GM19463 (cell line): ENCODE results near the gene CXorf65.

Source experiments
- ATAC-seq: cut with Tn5 transposase; IDR thresholded peaks from one replicate; pipeline ENCODE4 v1.9.1; 2021; ENCODE audit warnings: mild to moderate bottlenecking, moderate library complexity; ENCODE audit not compliant: unreplicated experiment

CXorf65 gene

DNA sequence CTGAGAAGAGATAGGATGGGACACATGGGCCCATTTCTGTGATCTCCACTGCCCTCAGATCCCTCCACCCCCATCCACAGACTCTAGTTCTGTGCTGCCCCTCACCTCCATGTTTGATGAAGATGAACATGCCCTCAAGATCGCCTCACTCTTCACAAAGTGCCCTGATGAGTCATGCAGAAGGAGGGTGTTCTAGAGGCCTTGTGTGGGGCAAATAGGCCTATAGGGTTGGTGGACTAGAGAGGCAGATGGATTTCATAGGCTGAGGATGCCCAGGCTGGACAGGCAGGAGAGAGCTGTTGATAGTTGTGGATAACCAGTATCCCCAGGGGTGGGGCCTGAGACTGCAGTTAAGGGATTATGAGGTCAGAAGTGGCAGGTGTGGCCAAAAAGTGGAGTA is at the start of gene CXorf65:
CXorf65 (minus strand) TSS at position 314 of the 400 bp plus-strand sequence; CDS start at position 130, 184 bp downstream.
- no peak for ATAC-seq

DNA sequence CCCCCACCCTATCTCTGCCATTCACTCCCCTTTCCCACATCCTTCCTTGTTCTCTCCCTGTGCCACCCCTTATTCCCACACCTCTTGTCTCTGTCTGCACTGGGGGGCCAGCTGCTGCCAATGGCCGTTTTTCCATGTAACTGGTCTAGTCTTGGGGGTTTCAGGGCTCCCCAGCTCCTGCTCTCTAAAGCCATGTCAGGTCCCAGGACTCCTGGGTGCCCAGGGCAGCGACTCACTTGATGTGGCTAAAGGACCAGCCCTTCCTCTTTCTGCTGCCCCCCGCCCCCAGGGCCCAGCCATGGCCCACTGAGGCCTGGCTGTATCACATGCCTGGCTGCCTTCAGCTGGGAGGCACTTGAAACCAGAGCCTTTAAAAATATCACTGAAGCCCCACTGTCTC is 48.1 kb upstream of the CXorf65 start:
- no peak for ATAC-seq

DNA sequence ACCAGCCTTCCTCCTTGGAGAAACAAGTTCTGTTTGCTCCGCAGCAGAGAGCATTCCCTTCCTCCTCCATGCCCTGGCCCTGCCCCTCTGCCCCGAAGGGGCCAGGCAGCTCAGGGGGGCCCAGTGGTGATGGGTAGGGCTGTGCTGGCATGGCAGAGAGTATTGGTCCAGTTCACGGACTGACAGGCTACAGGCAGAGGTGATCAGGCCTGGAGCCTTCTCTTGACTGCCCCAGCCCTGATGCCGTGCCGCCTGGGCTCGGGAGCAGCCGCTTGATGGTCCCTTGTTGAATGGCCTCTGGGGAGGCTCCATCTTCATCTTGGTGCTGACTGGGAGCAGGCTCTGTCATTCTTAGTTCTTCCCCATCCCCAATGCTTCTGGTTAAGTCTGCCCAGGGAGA is 47.7 kb upstream of the CXorf65 start:
- no peak for ATAC-seq

DNA sequence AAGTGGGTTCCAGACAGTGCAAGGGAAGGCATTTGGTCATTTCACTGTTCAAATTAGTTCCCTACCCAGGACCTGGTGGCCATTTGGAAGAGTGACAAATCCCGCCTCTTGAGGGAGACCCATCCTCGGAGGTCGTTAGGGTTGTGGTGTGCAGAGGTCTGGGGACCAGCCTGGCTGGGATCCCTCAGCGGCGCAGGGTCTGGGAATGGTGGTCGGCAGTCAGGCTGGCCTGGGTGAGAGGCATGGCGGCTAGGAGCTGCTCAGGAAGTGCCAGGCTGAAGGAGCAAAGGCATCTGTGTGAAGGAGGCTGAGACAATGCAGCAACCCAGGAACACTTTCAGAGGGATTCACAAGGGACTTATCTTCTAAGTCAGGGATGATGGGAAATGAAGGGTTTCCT is 44.8 kb upstream of the CXorf65 start:
- ATAC-seq, result no peak

DNA sequence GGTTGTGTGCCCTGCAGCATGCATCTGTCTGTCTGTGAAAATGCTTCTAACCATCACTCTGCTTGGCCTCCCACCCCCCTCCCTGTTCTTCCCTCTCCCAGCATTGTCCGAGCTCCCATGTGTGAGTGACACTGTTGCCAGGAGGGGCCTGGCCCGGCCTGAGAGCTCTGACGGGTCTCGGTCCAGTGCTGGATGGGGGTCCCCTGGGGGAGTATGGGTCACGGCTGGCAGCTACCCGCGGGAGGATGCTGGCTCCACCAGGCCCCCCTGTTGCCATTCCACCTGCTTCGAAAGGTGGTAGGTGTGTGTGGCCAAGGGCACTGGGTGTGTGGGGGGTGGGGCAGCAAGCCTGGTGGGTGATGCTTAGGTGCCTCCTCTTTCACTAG is 41.7 kb upstream of the CXorf65 start:
- no peak for ATAC-seq

DNA sequence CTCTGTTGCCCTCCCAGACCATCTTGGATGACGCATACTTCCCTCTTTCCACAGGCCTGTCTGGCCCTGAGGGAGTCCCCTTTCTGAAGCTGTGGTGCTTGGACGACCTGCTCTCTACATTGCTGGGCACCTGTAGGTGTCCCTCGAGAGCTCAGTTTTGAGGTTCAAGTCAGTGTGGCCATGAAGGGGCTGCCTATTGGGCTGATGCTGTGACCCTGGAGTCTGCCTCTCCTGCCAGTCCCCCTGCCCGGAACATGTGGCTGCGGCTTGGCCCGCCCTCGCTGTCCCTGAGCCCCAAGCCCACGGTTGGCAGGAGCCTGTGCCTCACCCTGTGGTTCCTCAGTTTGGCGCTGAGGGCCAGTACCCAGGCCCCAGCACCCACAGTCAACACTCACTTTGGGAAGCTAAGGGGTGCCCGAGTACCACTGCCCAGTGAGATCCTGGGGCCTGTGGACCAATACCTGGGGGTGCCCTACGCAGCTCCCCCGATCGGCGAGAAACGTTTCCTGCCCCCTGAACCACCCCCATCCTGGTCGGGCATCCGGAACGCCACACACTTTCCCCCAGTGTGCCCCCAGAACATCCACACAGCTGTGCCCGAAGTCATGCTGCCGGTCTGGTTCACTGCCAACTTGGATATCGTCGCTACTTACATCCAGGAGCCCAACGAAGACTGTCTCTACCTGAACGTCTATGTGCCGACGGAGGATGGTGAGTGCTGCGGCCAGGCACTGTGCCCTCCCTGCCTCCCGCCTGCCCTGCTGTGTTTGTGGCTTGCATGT is 41.1 kb upstream of the CXorf65 start:
- ATAC-seq, result no peak

DNA sequence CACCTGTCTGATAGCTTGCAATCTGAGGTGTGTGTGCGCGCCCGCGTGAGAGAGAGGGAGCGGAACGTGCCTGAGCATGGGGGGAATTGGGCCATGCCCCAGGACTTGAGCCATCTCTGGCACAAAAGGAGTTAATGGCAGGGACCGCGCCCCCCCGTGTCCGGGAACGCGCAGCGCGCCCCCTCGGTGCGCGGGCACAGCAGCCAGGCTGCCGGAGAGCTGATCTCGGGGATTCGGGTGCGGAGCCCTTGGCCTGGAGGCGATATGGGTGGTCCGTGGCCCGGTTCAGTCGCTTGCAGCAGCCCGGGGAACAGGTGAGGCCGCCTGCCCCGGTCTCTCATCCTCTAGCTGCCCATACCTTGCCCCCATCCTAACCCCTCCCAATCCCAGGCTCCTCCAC is 38.1 kb upstream of the CXorf65 start, which contains the start of gene NLGN3:
NLGN3 (plus strand) TSS at position 191 of the 400 bp plus-strand sequence. CDS start 2,909 bp downstream, outside the sequence.
- ATAC-seq, result no peak

DNA sequence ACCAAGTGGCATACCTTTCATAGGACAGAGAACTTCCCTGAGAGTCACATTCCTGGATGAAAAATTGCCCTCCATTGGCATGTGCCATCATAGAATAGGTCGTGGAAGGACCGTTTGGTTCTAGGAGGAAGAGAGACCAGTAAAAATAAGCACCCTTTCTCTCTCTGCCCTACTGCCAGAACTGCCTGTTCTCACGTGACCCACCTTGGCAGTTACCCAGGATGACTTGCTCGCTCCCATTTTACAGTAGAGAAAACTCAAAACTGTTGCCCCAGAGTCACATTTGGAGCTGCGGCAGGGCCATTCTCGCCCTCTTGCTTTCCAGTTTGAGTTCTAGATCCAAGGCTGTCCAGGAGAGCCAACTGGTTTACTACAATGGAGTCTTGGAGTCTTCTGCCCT is 37.0 kb upstream of the CXorf65 start:
- ATAC-seq, result no peak

DNA sequence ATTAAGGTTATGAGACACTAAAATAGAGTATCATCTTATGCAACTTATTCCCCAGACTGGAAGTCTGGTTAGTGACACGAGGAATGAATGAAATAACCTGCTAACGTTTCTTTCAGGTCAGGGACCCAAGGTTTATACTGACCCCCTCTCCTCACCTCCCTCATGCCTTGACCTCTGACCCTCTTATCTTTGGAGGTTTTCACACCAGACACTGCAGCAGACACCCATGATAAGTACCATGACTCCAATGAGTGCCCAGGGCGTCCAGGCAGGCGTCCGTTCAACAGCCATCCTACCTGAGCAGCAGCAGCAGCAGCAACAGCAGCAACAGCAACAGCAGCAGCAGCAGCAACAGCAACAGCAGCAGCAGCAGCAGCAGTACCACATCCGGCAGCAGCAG is 33.9 kb upstream of the CXorf65 start:
- no peak for ATAC-seq

DNA sequence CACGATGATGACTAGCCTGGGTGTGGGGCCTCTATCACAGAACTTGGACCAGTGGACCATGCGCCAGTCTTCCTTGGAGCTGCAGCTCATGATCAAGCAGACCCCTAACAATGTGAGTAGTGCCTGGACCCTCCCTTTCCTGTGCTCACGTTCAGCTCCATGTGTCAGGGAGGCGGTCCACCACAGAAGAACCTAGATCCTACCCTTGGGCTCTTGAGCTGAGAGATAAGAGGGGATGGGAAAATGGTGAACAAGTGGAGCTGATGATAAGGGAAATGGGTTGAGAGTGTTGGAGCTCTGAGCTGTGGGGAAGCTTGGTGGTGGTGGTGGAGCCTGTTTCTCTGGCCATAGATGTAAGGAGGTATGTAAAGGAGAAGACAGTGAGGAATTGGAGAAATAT is 25.0 kb upstream of the CXorf65 start:
- ATAC-seq, result no peak

DNA sequence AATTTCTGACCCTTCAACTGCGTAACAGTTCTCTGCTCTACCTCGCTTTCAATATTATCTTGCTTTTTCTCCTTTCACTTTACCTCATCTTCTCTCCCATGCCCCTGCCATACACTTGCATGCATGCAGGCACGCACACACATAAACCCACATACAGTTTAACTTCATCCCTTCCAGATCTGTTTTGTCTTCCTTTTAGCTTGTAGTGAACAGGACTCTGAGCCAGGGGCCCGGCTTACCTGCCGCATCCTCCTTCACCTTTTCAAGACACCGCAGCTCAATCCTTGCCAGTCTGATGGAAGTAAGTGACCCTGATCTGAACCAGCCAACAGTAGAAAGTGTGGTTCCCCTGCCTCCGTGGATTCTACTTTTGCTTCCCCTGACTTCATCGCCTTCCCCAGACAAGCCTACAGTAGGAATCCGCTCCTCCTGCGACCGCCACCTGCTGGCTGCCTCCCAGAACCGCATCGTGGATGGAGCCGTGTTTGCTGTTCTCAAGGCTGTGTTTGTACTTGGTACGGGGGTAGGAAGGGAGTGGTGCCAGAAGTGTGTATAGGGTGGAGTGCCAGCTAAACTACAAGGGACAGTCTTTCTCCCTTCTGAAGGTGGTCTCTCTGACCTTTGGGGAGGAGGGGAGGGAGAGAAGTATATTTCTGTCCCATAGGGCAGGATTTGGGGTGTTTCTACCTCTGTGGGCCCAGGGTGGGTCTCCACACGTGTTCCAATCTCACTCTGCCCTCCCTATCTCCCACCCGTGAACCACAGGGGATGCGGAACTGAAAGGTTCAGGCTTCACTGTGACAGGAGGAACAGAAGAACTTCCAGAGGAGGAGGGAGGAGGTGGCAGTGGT is 22.6 kb upstream of the CXorf65 start:
- ATAC-seq, result peak; percentile 87

DNA sequence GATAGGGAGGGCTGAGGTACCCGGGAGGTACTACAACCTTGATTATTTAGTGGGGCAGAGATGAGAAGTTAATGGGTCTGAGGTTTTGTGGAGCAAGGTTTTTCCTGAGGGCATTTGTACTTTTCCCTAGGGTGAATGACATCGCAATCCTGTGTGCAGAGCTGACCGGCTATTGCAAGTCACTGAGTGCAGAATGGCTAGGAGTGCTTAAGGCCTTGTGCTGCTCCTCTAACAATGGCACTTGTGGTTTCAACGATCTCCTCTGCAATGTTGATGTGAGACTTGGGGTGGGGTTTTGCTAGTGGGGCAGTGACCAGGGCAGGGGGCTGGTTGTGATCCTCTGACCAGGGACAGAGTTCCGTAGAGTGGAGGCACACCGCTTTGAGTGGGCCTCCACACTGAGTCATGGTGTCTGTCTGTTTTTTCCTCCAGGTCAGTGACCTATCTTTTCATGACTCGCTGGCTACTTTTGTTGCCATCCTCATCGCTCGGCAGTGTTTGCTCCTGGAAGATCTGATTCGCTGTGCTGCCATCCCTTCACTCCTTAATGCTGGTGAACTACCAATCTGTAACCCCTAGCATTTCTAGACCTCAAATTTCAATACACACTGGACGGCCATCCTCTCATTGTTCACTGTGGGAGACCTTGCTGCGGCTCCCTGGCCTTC is 21.8 kb upstream of the CXorf65 start:
- ATAC-seq, result no peak

DNA sequence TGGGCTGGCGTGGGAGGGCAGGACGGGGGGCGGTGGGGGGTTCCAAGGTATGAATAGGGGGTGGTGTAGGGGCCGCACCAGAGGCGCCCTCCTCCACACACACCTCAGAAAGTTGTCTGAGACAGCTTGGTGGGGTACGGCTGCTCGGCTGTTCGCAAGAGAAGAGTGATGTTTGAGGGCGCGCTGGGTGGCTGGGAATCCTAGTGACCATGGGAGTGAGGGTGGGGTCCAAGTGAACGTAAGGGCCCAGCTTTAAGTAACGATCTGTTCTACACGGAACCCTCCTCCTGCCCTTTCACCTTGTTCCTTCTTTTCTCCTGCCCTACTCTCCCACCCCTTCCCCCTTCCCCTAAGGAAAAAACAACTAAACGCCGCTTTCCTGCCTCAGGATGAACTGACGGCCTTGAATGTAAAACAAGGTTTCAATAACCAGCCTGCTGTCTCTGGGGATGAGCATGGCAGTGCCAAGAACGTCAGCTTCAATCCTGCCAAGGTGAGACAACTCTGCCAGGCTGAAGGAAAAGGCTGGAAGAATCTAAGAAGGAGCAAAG is 12.5 kb upstream of the CXorf65 start:
- no peak for ATAC-seq

DNA sequence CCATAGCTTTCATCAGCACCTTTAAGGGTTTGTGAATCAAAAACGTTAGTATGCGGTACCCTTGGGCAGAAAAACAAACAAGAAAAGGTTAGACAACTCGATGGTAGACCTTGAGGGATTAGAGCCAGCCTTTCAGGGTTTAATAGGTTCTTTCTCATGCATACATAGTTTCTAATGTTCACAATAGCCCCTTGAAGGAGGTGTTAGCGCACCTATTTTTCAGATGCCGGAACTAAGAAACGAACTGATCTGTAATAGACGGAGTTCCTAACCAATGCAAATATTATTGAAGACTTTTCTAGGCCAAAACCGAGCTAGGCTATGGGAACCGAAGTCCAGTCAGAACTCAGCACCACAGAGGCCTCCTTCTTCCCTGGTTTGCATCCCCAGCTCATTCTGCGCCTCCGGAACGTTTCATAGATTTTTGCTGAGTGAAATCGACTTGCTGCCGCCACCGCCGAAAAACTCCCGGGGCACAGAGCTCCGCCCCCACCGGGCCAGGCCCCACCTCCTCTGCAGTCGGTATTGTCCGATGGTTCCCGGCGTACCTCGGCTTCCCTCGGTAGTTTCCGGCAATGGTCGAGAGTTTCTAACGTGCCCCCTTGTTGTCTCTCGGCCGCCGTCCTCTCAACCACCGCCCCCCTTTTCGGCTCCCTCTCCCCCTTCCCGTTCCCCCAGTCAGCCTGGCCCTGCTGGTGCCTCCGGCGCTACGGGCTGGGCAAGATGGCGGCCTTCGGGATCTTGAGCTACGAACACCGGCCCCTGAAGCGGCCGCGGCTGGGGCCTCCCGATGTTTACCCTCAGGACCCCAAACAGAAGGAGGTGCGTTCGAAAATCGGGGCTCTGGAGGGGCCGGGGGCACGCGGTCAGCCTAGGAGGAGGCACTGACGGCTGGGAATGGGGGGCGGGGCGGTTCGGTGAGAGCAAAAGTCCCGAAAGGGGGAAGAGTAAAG is 11.8 kb upstream of the CXorf65 start, which contains the start of gene MED12:
MED12 (plus strand) TSS at position 565 of the 953 bp plus-strand sequence; CDS start at position 724, 159 bp downstream.
- peak; percentile 90 for ATAC-seq

DNA sequence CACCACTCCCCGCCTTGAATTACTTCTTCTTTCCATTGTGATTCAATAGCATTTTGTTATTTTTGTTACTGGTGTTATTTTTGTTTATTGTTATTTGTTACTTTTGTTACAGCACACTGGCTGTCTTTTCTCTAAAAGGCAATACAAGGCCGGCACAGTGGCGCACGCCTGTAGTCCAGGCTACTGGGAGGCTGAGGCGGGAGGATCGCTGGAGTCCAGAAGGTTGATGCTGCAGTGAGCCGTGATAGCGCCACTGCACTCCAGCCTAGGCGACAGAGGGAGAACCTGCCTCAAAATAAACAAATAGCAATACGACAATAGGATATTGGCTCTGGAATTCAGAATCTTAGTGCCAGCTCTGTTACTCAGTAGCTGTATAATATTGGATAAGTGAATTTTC is 10.8 kb upstream of the CXorf65 start:
- no peak for ATAC-seq

DNA sequence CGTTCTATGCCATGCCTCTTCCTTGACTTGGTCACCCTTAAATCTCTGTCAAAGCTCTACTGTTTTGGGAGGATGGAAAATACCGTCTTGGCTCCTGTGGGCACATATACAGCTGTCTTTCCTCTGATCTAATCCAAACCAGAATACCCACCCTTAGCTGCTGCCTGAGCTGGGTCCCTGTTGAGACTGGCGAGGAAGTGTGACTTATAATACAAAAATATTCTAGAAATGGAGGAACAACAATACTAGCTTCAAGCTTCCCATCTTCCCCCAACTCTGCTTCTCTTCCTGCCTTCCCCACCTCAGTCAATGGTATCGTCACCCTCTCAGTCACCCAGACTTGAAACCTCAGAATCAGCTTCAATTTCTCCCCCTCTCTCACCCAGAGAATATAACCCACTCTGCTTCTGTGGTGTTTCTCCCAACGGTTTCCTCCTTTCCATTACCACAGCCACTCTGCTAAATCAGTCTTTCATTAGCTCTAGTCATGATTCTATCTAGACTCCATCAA is 5.4 kb upstream of the CXorf65 start:
- peak; percentile 30 for ATAC-seq

DNA sequence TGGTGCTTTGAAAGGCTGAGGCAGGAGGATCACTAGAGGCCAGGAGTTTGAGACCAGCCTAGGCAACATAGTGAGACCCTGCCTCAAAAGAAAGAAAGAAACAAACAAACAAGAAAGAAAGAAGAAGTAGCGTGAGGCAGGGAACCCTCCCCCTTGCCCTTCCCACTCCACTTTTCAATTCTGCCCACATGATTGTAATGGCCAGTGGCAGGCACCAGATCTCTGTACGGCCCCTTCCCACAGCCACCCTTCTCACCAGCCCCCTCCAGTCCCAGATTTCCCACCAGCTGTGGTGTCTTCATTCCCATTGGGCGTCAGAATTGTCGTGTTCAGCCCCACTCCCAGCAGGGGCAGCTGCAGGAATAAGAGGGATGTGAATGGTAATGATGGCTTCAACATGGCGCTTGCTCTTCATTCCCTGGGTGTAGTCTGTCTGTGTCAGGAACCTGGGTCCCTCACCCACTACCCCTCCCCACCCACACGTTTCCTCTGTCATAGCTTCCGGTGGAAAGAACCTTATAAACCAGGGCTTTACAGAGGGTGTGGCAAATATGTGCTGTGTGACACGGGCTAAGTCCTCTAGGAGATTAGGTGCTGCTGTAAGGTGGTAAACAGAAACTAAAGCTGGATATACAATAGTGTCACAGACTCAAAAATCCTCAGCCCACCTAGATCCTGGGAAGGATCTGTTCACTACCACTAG is 4.8 kb upstream of the CXorf65 start, which contains the start of gene IL2RG:
IL2RG (minus strand) TSS at position 437 of the 703 bp plus-strand sequence; CDS start at position 399, 38 bp downstream.
- peak; percentile 92 for ATAC-seq

DNA sequence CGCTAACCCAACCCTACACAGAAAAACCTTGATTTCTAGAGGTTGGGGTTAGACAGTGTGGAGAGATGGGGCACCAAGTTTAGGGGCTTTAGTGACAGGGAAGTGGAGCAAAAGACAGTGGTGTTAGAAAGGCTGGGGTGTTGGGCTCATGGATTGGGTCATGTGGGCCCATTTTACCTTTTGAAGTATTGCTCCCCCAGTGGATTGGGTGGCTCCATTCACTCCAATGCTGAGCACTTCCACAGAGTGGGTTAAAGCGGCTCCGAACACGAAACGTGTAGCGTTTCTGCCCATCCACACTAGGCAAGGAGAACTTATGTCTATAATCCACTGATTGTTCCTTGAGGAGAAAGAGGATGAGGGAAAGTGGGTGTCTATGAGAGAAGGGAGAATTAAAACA is 2.5 kb upstream of the CXorf65 start:
- no peak for ATAC-seq
